Erythroblast (primary cell): ENCODE results near the gene DYRK1B.

Experiments used
- GATA1 ChIP-seq: IDR thresholded peaks from 2 replicates; pipeline ENCODE4 v1.6.1; 2011; ENCODE audit warnings: low read depth, mild to moderate bottlenecking, control low read depth, low read length, moderate library complexity
- POLR2A ChIP-seq: IDR thresholded peaks from 2 replicates; pipeline ENCODE4 v1.6.1; 2011; ENCODE audit warnings: mild to moderate bottlenecking, low read length

GRCh38 chr19:39845933-39846677 lies 12.1 kb upstream of the DYRK1B start, which contains the start of gene FBL:
- TF ChIP-seq POLR2A, result peak; percentile 82
- TF ChIP-seq GATA1, result no peak
